Measurements from ENCODE around the gene ARHGAP24. TPM values are rescaled to one million over a fixed set of nuclear protein-coding genes. Genes with fewer than 3 reads are reported as not detected.

Gene ARHGAP24
- total and polyA plus RNA-seq, 2 experiments from 2014 or later, result 0.21 to 0.36 TPM

GRCh38 chr4:85828027-85828890, 353.3 kb downstream of the ARHGAP24 start (continued):
- TF ChIP-seq ZNF462 (CRISPR knock-in tag; IDR thresholded peaks at IDR 0.05) (no peak), ETS1 (IDR thresholded peaks at IDR 0.05) (no peak), CREB1 (CRISPR knock-in tag; IDR thresholded peaks at IDR 0.05; ENCODE audit: low read depth) (no peak)

- no peak overlapping the region for H3K4me2 ChIP-seq
- no peaks in the 10 kb centered on the region for H3K79me2 ChIP-seq (replicated peaks; ENCODE audit: insufficient read depth)
- no peaks in the 10 kb centered on the region for H3K9me3 Mint-ChIP-seq
- no peaks in the 10 kb centered on the region for H3K27me3 ChIP-seq (ENCODE audit: insufficient read depth)
- no peaks in the 10 kb centered on the region for H4K20me1 ChIP-seq (replicated peaks; ENCODE audit: insufficient read depth)
- no peak overlapping the region for H3K27ac ChIP-seq (ENCODE audit: low read depth)
- no peaks in the 10 kb centered on the region for H3K36me3 Mint-ChIP-seq (ENCODE audit: low read depth)
- no peak overlapping the region for H3K4me3 ChIP-seq
- H3K4me1 Mint-ChIP-seq, result peaks cover 44% of the 10 kb centered on the region
- no peaks in the 10 kb centered on the region for H3K36me3 ChIP-seq (ENCODE audit: insufficient read depth)
- H3K4me1 ChIP-seq (ENCODE audit: insufficient read depth), result peaks cover 49% of the 10 kb centered on the region
- no peak overlapping the region for H2AFZ ChIP-seq
- ATAC-seq, result no peak
- H3K4me3 Mint-ChIP-seq, result no peak overlapping the region
- peaks cover 1% of the 10 kb centered on the region for H3K27me3 Mint-ChIP-seq (ENCODE audit: insufficient read depth, low read depth, poor library complexity)
- DNase-seq (ENCODE audit: low spot score), result no peak
- no peak overlapping the region for H3K27ac Mint-ChIP-seq
- no peaks in the 10 kb centered on the region for H3F3A ChIP-seq (replicated peaks; ENCODE audit: low read depth)
- H3K9me2 ChIP-seq (ENCODE audit: insufficient read depth), result no peaks in the 10 kb centered on the region
- TF ChIP-seq NANOG (IDR thresholded peaks at IDR 0.05; ENCODE audit: borderline replicate concordance), result no peak
- no peak for TF ChIP-seq ZNF331 (CRISPR knock-in tag; IDR thresholded peaks at IDR 0.05; ENCODE audit: low read depth)
- TF ChIP-seq ETS1 (IDR thresholded peaks at IDR 0.05), result no peak
Observed at GRCh38 chr4:85829276-85830051, 354.5 kb downstream of the ARHGAP24 start.
